OCI-M1 (cell line): ENCODE data around the gene ASAP3.

Experiments
- DNase-seq: peaks from one replicate; lab custom pipeline; 2025; lab: John Stamatoyannopoulos, UW

The ASAP3 gene

GRCh38 chr1:23483321-23484252 lies at the start of gene ASAP3:
ASAP3 (minus strand) TSS chr1:23484179; CDS start chr1:23484133, 46 bp downstream.
- DNase-seq, result no peak

GRCh38 chr1:23533246-23534023 lies 49.5 kb upstream of the ASAP3 start:
- peak; percentile 74 for DNase-seq

GRCh38 chr1:23531562-23532094 lies 47.6 kb upstream of the ASAP3 start:
- no peak for DNase-seq

GRCh38 chr1:23530747-23531561 lies 47.0 kb upstream of the ASAP3 start, which contains the start of gene E2F2:
E2F2 (minus strand) TSS chr1:23531233; CDS start chr1:23530793, 440 bp downstream.
- peak; percentile 93 for DNase-seq

- peak; percentile 49 for DNase-seq
Measured at GRCh38 chr1:23530087-23530746, 46.2 kb upstream of the ASAP3 start.

GRCh38 chr1:23529146-23530086 lies 45.4 kb upstream of the ASAP3 start:
- no peak for DNase-seq

- peak; percentile 93 for DNase-seq
Measured at GRCh38 chr1:23528250-23528978, 44.4 kb upstream of the ASAP3 start.

- no peak for DNase-seq
Measured at GRCh38 chr1:23527900-23528249, 43.9 kb upstream of the ASAP3 start.

GRCh38 chr1:23527366-23527765 lies 43.4 kb upstream of the ASAP3 start:
- no peak for DNase-seq

- DNase-seq, result no peak
Measured at GRCh38 chr1:23526329-23527041, 42.5 kb upstream of the ASAP3 start.

- DNase-seq, result no peak
Measured at GRCh38 chr1:23525558-23526250, 41.7 kb upstream of the ASAP3 start.

GRCh38 chr1:23524716-23525401 lies 40.9 kb upstream of the ASAP3 start:
- DNase-seq, result no peak

GRCh38 chr1:23524163-23524562 lies 40.2 kb upstream of the ASAP3 start:
- no peak for DNase-seq

GRCh38 chr1:23522244-23522982 lies 38.4 kb upstream of the ASAP3 start:
- DNase-seq, result no peak

GRCh38 chr1:23521588-23521987 lies 37.6 kb upstream of the ASAP3 start:
- DNase-seq, result no peak

- no peak for DNase-seq
Measured at GRCh38 chr1:23517581-23517980, 33.6 kb upstream of the ASAP3 start.

- no peak for DNase-seq
Measured at GRCh38 chr1:23515905-23516304, 31.9 kb upstream of the ASAP3 start.
